ENCODE results near the gene AKAP10.
"Not testable (repeated sequence)": the region's sequence is repeated elsewhere in the genome, so short reads cannot be mapped to it uniquely, and the experiment has no call there.

DNA sequence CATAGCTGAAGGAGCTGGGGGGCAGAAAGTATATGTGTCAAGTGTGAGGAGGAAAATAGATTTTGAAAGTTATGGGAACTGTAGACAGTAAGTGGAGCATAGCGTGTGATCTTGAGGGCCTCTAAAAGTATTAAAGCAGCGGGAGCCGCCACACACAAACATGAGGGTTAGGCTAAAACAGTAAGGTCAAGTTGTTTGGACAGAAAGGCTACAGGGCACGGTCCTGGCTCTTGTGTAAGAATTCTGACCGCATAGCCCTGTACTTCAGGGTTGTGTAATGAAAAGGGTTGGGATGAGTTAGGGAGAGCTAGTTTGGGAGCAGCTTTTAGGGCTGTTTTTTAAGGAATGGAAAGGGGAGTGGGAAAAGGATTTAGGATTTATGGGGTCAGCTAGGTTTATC, 87.1 kb downstream of the AKAP10 start:
- TF ChIP-seq, protein P1, sequence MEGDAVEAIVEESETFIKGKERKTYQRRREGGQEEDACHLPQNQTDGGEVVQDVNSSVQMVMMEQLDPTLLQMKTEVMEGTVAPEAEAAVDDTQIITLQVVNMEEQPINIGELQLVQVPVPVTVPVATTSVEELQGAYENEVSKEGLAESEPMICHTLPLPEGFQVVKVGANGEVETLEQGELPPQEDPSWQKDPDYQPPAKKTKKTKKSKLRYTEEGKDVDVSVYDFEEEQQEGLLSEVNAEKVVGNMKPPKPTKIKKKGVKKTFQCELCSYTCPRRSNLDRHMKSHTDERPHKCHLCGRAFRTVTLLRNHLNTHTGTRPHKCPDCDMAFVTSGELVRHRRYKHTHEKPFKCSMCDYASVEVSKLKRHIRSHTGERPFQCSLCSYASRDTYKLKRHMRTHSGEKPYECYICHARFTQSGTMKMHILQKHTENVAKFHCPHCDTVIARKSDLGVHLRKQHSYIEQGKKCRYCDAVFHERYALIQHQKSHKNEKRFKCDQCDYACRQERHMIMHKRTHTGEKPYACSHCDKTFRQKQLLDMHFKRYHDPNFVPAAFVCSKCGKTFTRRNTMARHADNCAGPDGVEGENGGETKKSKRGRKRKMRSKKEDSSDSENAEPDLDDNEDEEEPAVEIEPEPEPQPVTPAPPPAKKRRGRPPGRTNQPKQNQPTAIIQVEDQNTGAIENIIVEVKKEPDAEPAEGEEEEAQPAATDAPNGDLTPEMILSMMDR (IDR thresholded peaks at IDR 0.05), result not testable (repeated sequence)
- not testable (repeated sequence) for TF ChIP-seq POLR2A (IDR thresholded peaks at IDR 0.05)

Data from suprapubic skin (tissue), 3 donors.